ENCODE data around the gene KCMF1. TPM values are rescaled to one million over a fixed set of nuclear protein-coding genes. Genes with fewer than 3 reads are reported as not detected.
A peak's percentile ranks its signal among the peaks of the same experiment; 100 is the strongest.
"Not testable (repeated sequence)": the region's sequence is repeated elsewhere in the genome, so short reads cannot be mapped to it uniquely, and the experiment has no call there.

KCMF1 gene
- total RNA-seq, 2 experiments from 2014 or later = 105 to 109 TPM

GRCh38 chr2:84940831-84941412 is 30.0 kb upstream of the KCMF1 start:
- peaks cover 4% of the 10 kb centered on the region for H3K36me3 Mint-ChIP-seq (ENCODE audit: low read depth)
- H3K4me3 Mint-ChIP-seq = no peak overlapping the region
- intact Hi-C loops (cut with micrococcal nuclease) = no loop called here
- H3K27me3 Mint-ChIP-seq (ENCODE audit: low read depth) = no peaks in the 10 kb centered on the region
- H3K27ac Mint-ChIP-seq = peak overlapping the region; percentile 41
- H3K9me3 Mint-ChIP-seq = no peaks in the 10 kb centered on the region
- DNase-seq = no peak
- CTCF ChIA-PET = interaction anchor here (0.7 to 7.2 kb wide), 5 partner anchors 15 to 74 kb away, joined by 3 to 76 read pairs (median 5); no protein-coding TSS in a partner anchor
- H3K4me1 Mint-ChIP-seq (ENCODE audit: low read depth) = peaks cover 85% of the 10 kb centered on the region

GRCh38 chr2:84942166-84942565 is 28.8 kb upstream of the KCMF1 start:
- DNase-seq = no peak
- H3K4me1 Mint-ChIP-seq (ENCODE audit: low read depth) = peaks cover 83% of the 10 kb centered on the region
- H3K9me3 Mint-ChIP-seq = no peaks in the 10 kb centered on the region
- intact Hi-C loops (cut with micrococcal nuclease) = no loop called here
- CTCF ChIA-PET = interaction anchor here (0.6 to 9.1 kb wide), 3 partner anchors 17 to 80 kb away, joined by 3 to 81 read pairs (median 4); no protein-coding TSS in a partner anchor
- H3K27ac Mint-ChIP-seq = peak overlapping the region; percentile 39
- no peaks in the 10 kb centered on the region for H3K27me3 Mint-ChIP-seq (ENCODE audit: low read depth)
- H3K36me3 Mint-ChIP-seq (ENCODE audit: low read depth) = peaks cover 4% of the 10 kb centered on the region
- no peak overlapping the region for H3K4me3 Mint-ChIP-seq

- H3K36me3 Mint-ChIP-seq (ENCODE audit: low read depth) = peaks cover 4% of the 10 kb centered on the region
- peaks cover 80% of the 10 kb centered on the region for H3K4me1 Mint-ChIP-seq (ENCODE audit: low read depth)
- CTCF ChIA-PET = interaction anchor here (0.8 to 9.1 kb wide), 5 partner anchors 8 to 63 kb away, joined by 4 to 81 read pairs (median 5); no protein-coding TSS in a partner anchor
- intact Hi-C loops (cut with micrococcal nuclease) = loop anchor here (1.0 kb wide), 1 partner anchor 61 kb away; no protein-coding TSS in a partner anchor
- H3K4me3 Mint-ChIP-seq = peak overlapping the region; percentile 4
- peak overlapping the region; percentile 82 for H3K27ac Mint-ChIP-seq
- no peaks in the 10 kb centered on the region for H3K27me3 Mint-ChIP-seq (ENCODE audit: low read depth)
- peak; percentile 47 for DNase-seq
- no peaks in the 10 kb centered on the region for H3K9me3 Mint-ChIP-seq
Measured at GRCh38 chr2:84942964-84943421, 28.0 kb upstream of the KCMF1 start.

- Mint-ChIP-seq H3K27me3 (ENCODE audit: low read depth) (no peaks in the 10 kb centered on the region), H3K9me3 (no peaks in the 10 kb centered on the region), H3K4me3 (no peak overlapping the region), H3K36me3 (ENCODE audit: low read depth) (peaks cover 4% of the 10 kb centered on the region), H3K4me1 (ENCODE audit: low read depth) (peaks cover 66% of the 10 kb centered on the region), H3K27ac (peak overlapping the region; percentile 92)
- no peak for DNase-seq
- intact Hi-C loops (cut with micrococcal nuclease) = no loop called here
- CTCF ChIA-PET = interaction anchor here (1.0 to 9.1 kb wide), 5 partner anchors 10 to 70 kb away, joined by 3 to 81 read pairs (median 4); no protein-coding TSS in a partner anchor
Measured at GRCh38 chr2:84944295-84944909, 26.6 kb upstream of the KCMF1 start.

GRCh38 chr2:84945838-84946203 is 25.1 kb upstream of the KCMF1 start:
- H3K27me3 Mint-ChIP-seq (ENCODE audit: low read depth); H3K9me3 Mint-ChIP-seq; H3K36me3 Mint-ChIP-seq (ENCODE audit: low read depth): not testable (repeated sequence)
- peak; percentile 68 for DNase-seq
- Mint-ChIP-seq H3K4me1 (ENCODE audit: low read depth) (peaks cover 54% of the 10 kb centered on the region), H3K27ac (peak overlapping the region; percentile 92), H3K4me3 (peak overlapping the region; percentile 62)
- intact Hi-C loops (cut with micrococcal nuclease) = loop anchor here (1.0 kb wide), 5 partner anchors 8 to 67 kb away; no protein-coding TSS in a partner anchor
- CTCF ChIA-PET = interaction anchor here (0.5 to 9.1 kb wide), 20 partner anchors 9 to 397 kb away, joined by 3 to 81 read pairs (median 4); no protein-coding TSS in a partner anchor

GRCh38 chr2:84946204-84947009 is 24.6 kb upstream of the KCMF1 start:
- H3K27ac Mint-ChIP-seq = peak overlapping the region; percentile 92
- H3K36me3 Mint-ChIP-seq (ENCODE audit: low read depth) = peaks cover 4% of the 10 kb centered on the region
- intact Hi-C loops (cut with micrococcal nuclease) = loop anchor here (1.0 kb wide), 5 partner anchors 8 to 67 kb away; no protein-coding TSS in a partner anchor
- peaks cover 49% of the 10 kb centered on the region for H3K4me1 Mint-ChIP-seq (ENCODE audit: low read depth)
- H3K4me3 Mint-ChIP-seq = peak overlapping the region; percentile 62
- no peaks in the 10 kb centered on the region for H3K9me3 Mint-ChIP-seq
- H3K27me3 Mint-ChIP-seq (ENCODE audit: low read depth) = no peaks in the 10 kb centered on the region
- peak; percentile 86 for DNase-seq
- CTCF ChIA-PET = interaction anchor here (0.5 to 9.1 kb wide), 22 partner anchors 9 to 397 kb away, joined by 3 to 81 read pairs (median 4); no protein-coding TSS in a partner anchor

- Mint-ChIP-seq H3K27ac (peak overlapping the region; percentile 92), H3K4me3 (peak overlapping the region; percentile 11), H3K27me3 (ENCODE audit: low read depth) (no peaks in the 10 kb centered on the region), H3K4me1 (ENCODE audit: low read depth) (peaks cover 46% of the 10 kb centered on the region), H3K9me3 (no peaks in the 10 kb centered on the region), H3K36me3 (ENCODE audit: low read depth) (peaks cover 4% of the 10 kb centered on the region)
- CTCF ChIA-PET = interaction anchor here (0.7 to 9.1 kb wide), 17 partner anchors 8 to 70 kb away, joined by 3 to 81 read pairs (median 4); no protein-coding TSS in a partner anchor
- DNase-seq = no peak
- intact Hi-C loops (cut with micrococcal nuclease) = no loop called here
Measured at GRCh38 chr2:84947010-84947593, 23.9 kb upstream of the KCMF1 start.

GRCh38 chr2:84953535-84953934 is 17.4 kb upstream of the KCMF1 start:
- Mint-ChIP-seq H3K36me3 (ENCODE audit: low read depth) (peaks cover 3% of the 10 kb centered on the region), H3K4me3 (no peak overlapping the region), H3K9me3 (no peaks in the 10 kb centered on the region), H3K27ac (no peak overlapping the region), H3K4me1 (ENCODE audit: low read depth) (peaks cover 12% of the 10 kb centered on the region), H3K27me3 (ENCODE audit: low read depth) (no peaks in the 10 kb centered on the region)
- DNase-seq = no peak
- CTCF ChIA-PET = interaction anchor here (1.1 to 1.6 kb wide), 2 partner anchors 9 to 28 kb away, joined by 3 to 8 read pairs; no protein-coding TSS in a partner anchor
- intact Hi-C loops (cut with micrococcal nuclease) = no loop called here

GRCh38 chr2:84954329-84954728 is 16.6 kb upstream of the KCMF1 start:
- Mint-ChIP-seq H3K36me3 (ENCODE audit: low read depth) (peaks cover 3% of the 10 kb centered on the region), H3K27me3 (ENCODE audit: low read depth) (no peaks in the 10 kb centered on the region), H3K4me3 (no peak overlapping the region), H3K27ac (no peak overlapping the region), H3K9me3 (no peaks in the 10 kb centered on the region), H3K4me1 (ENCODE audit: low read depth) (peaks cover 19% of the 10 kb centered on the region)
- no peak for DNase-seq
- CTCF ChIA-PET = interaction anchor here (1.1 to 1.6 kb wide), 3 partner anchors 8 to 28 kb away, joined by 3 to 8 read pairs (median 3); no protein-coding TSS in a partner anchor
- intact Hi-C loops (cut with micrococcal nuclease) = no loop called here

- intact Hi-C loops (cut with micrococcal nuclease) = no loop called here
- no peak for DNase-seq
- peaks cover 24% of the 10 kb centered on the region for H3K4me1 Mint-ChIP-seq (ENCODE audit: low read depth)
- no peak overlapping the region for H3K27ac Mint-ChIP-seq
- no peaks in the 10 kb centered on the region for H3K27me3 Mint-ChIP-seq (ENCODE audit: low read depth)
- no peaks in the 10 kb centered on the region for H3K9me3 Mint-ChIP-seq
- H3K4me3 Mint-ChIP-seq = no peak overlapping the region
- CTCF ChIA-PET = interaction anchor here (0.8 to 1.6 kb wide), 2 partner anchors 11 to 31 kb away, joined by 3 to 5 read pairs; no protein-coding TSS in a partner anchor
- H3K36me3 Mint-ChIP-seq (ENCODE audit: low read depth) = peaks cover 12% of the 10 kb centered on the region
Measured at GRCh38 chr2:84956334-84957297, 14.3 kb upstream of the KCMF1 start.

GRCh38 chr2:84957771-84958134 is 13.2 kb upstream of the KCMF1 start:
- DNase-seq = no peak
- H3K36me3 Mint-ChIP-seq (ENCODE audit: low read depth) = peaks cover 13% of the 10 kb centered on the region
- intact Hi-C loops (cut with micrococcal nuclease) = no loop called here
- H3K9me3 Mint-ChIP-seq = no peaks in the 10 kb centered on the region
- peaks cover 25% of the 10 kb centered on the region for H3K4me1 Mint-ChIP-seq (ENCODE audit: low read depth)
- no peak overlapping the region for H3K4me3 Mint-ChIP-seq
- H3K27me3 Mint-ChIP-seq (ENCODE audit: low read depth) = no peaks in the 10 kb centered on the region
- no peak overlapping the region for H3K27ac Mint-ChIP-seq
- CTCF ChIA-PET = interaction anchor here (0.6 to 1.6 kb wide), 2 partner anchors 11 to 278 kb away, joined by 3 to 9 read pairs; no protein-coding TSS in a partner anchor
